Type B pancreatic cell (in vitro differentiated cells): ENCODE data around the gene ATP2A3. TPM values are rescaled to one million over a fixed set of nuclear protein-coding genes. Genes with fewer than 3 reads are reported as not detected.

Experiments used
- DNase-seq: peaks from one replicate; pipeline ENCODE4 v3.0.0; 2021; ENCODE audit warnings: mixed read lengths; ENCODE audit not compliant: unreplicated experiment; ENCODE audit errors: extremely low spot score
- H3K27ac Mint-ChIP-seq: 2 replicates; pipeline ENCODE4 v1.8.0; 2021; ENCODE audit warnings: mild to moderate bottlenecking, mixed read lengths
- H3K27me3 Mint-ChIP-seq: 2 replicates; pipeline ENCODE4 v1.8.0; 2021; ENCODE audit warnings: mixed read lengths
- H3K36me3 Mint-ChIP-seq: 2 replicates; pipeline ENCODE4 v1.8.0; 2021; ENCODE audit warnings: mixed read lengths
- H3K4me1 Mint-ChIP-seq: one replicate; pipeline ENCODE4 v1.8.0; 2021; ENCODE audit warnings: mixed read lengths; ENCODE audit not compliant: unreplicated experiment
- H3K4me3 Mint-ChIP-seq: 2 replicates; pipeline ENCODE4 v1.8.0; 2021; ENCODE audit warnings: mild to moderate bottlenecking, mixed read lengths
- H3K9me3 Mint-ChIP-seq: 2 replicates; pipeline ENCODE4 v1.8.0; 2021; ENCODE audit warnings: mixed read lengths
- CTCF ChIP-seq: fragments of 200-600 bp; sonication (generic); conservative IDR thresholded peaks from 2 replicates; pipeline ENCODE4 v1.5.0; 2021; ENCODE audit warnings: antibody characterized with exemption, mild to moderate bottlenecking
- total RNA-seq: library from RNA; stranded (reverse); gene quantifications from 2 replicates; pipeline ENCODE4 v1.2.1, GENCODE V29; 2021; ENCODE audit warnings: low replicate concordance

Gene ATP2A3
- total RNA-seq, 1 donor from 2014 or later, result 33.2 TPM

- H3K4me3 Mint-ChIP-seq, result no peak overlapping the region
- no peaks in the 10 kb centered on the region for H3K27me3 Mint-ChIP-seq
- peak overlapping the region; percentile 24 for H3K27ac Mint-ChIP-seq
- H3K4me1 Mint-ChIP-seq, result peaks cover 11% of the 10 kb centered on the region
- no peaks in the 10 kb centered on the region for H3K9me3 Mint-ChIP-seq
- TF ChIP-seq CTCF, result no peak
- DNase-seq, result no peak
- no peaks in the 10 kb centered on the region for H3K36me3 Mint-ChIP-seq
Measured at GRCh38 chr17:3879591-3880417, 84.4 kb downstream of the ATP2A3 start.

GRCh38 chr17:3879186-3879585 lies 85.1 kb downstream of the ATP2A3 start:
- DNase-seq, result no peak

GRCh38 chr17:3877220-3877619 lies 87.0 kb downstream of the ATP2A3 start:
- no peaks in the 10 kb centered on the region for H3K9me3 Mint-ChIP-seq
- TF ChIP-seq CTCF, result no peak
- no peak overlapping the region for H3K4me3 Mint-ChIP-seq
- no peaks in the 10 kb centered on the region for H3K27me3 Mint-ChIP-seq
- peaks cover 11% of the 10 kb centered on the region for H3K4me1 Mint-ChIP-seq
- DNase-seq, result no peak
- no peak overlapping the region for H3K27ac Mint-ChIP-seq
- no peaks in the 10 kb centered on the region for H3K36me3 Mint-ChIP-seq

More at GRCh38 chr17:3879186-3879585, 85.1 kb downstream of the ATP2A3 start:
- Mint-ChIP-seq H3K4me1 (peaks cover 11% of the 10 kb centered on the region), H3K27ac (peak overlapping the region; percentile 24), H3K27me3 (no peaks in the 10 kb centered on the region), H3K9me3 (no peaks in the 10 kb centered on the region), H3K4me3 (peak overlapping the region; percentile 50), H3K36me3 (no peaks in the 10 kb centered on the region)
- no peak for TF ChIP-seq CTCF

- peaks cover 11% of the 10 kb centered on the region for H3K4me1 Mint-ChIP-seq
- DNase-seq, result no peak
- no peak overlapping the region for H3K27ac Mint-ChIP-seq
- no peak for TF ChIP-seq CTCF
- H3K36me3 Mint-ChIP-seq, result no peaks in the 10 kb centered on the region
- H3K4me3 Mint-ChIP-seq, result no peak overlapping the region
- no peaks in the 10 kb centered on the region for H3K27me3 Mint-ChIP-seq
- no peaks in the 10 kb centered on the region for H3K9me3 Mint-ChIP-seq
Measured at GRCh38 chr17:3875317-3875716, 88.9 kb downstream of the ATP2A3 start.

Other genes with a start within 250 kb of the ATP2A3 start
- gene HASPIN, start 240.5 kb downstream of the ATP2A3 start, total RNA-seq, result 5.2 and 13.1 TPM in 2 replicates
- 21.0 and 28.8 TPM in 2 replicates for gene ITGAE, start 163.2 kb downstream of the ATP2A3 start, total RNA-seq
- 54.9 and 58.2 TPM in 2 replicates for gene NCBP3, start 118.2 kb downstream of the ATP2A3 start, total RNA-seq
- 0.83 and 2.7 TPM in 2 replicates for gene CAMKK1, start 71.4 kb downstream of the ATP2A3 start, total RNA-seq
- gene P2RX1, start 48.0 kb downstream of the ATP2A3 start, total RNA-seq, result 0.36 TPM in 1 of 2 replicates, not detected in the other
- gene ZZEF1, start 178.6 kb upstream of the ATP2A3 start, total RNA-seq, result 34.9 and 35.0 TPM in 2 replicates
- 12.3 and 15.0 TPM in 2 replicates for gene CYB5D2, start 178.8 kb upstream of the ATP2A3 start, total RNA-seq